Measurements from ENCODE around the gene MTLN. TPM values are rescaled to one million over a fixed set of nuclear protein-coding genes. Genes with fewer than 3 reads are reported as not detected.

MTLN gene
- total and polyA plus RNA-seq, 2 of the 8 experiments (the other 6 are each of a cell fraction or from before 2014, with no cell fraction given): 38.6 to 104 TPM

- Histone ChIP-seq H2BK5ac (ENCODE audit: low read depth, low read length) (no peak overlapping the region), H3K9me3 (ENCODE audit: insufficient read depth in 2 of 2, low read depth in 1 of 2, low read length in 1 of 2) (peaks cover 10 to 29% of the 10 kb centered on the region in 2 experiments; a peak in 3 of 4 replicates), H2BK15ac (ENCODE audit: low read length) (no peak overlapping the region), H3K79me2 (ENCODE audit: control insufficient read depth in 1 of 2, insufficient read depth in 2 of 2, low read length in 2 of 2) (peaks cover 0 to 4% of the 10 kb centered on the region in 2 experiments; a peak in 1 of 4 replicates), H3K4ac (replicated peaks; ENCODE audit: insufficient read length, low read depth, low read length) (no peak overlapping the region), H3K9ac (replicated peaks in 1 of 4; ENCODE audit: extremely low read depth in 1 of 4, low read depth in 3 of 4, low read length in 3 of 4) (no peak overlapping the region), H3K23ac (ENCODE audit: insufficient read length) (no peak overlapping the region), H3K4me2 (ENCODE audit: insufficient read depth in 1 of 2, low read depth in 2 of 2, low read length in 2 of 2) (no peak overlapping the region), H4K5ac (ENCODE audit: insufficient read length, low read depth, low read length) (no peak overlapping the region), H3K23me2 (ENCODE audit: low read depth, low read length) (peaks cover 4% of the 10 kb centered on the region; the same call in 1 of the 2 replicates), H2AK5ac (ENCODE audit: low read depth, low read length) (no peak overlapping the region), H3K56ac (replicated peaks; ENCODE audit: insufficient read length, low read depth, low read length) (no peak overlapping the region), H4K20me1 (replicated peaks in 1 of 2; ENCODE audit: control insufficient read depth in 1 of 2, insufficient read depth in 2 of 2, low read length in 2 of 2) (no peaks in the 10 kb centered on the region), H3K14ac (ENCODE audit: insufficient read length) (no peak overlapping the region), H4K8ac (ENCODE audit: extremely low read depth, insufficient read depth, low read length) (no peak overlapping the region), H3K4me1 (replicated peaks in 1 of 4; ENCODE audit: control insufficient read depth in 3 of 4, insufficient read depth in 4 of 4, low read length in 3 of 4) (no peaks in the 10 kb centered on the region), H2BK120ac (replicated peaks; ENCODE audit: low read depth, low read length) (no peak overlapping the region), H3K27ac (ENCODE audit: low read depth, low read length) (no peak overlapping the region), H2BK20ac (ENCODE audit: low read length) (no peak overlapping the region), H2BK12ac (ENCODE audit: low read depth, low read length) (no peak overlapping the region), H4K91ac (replicated peaks; ENCODE audit: insufficient read length, low read length) (no peak overlapping the region), H3K79me1 (ENCODE audit: low read depth, low read length) (no peaks in the 10 kb centered on the region), H3K27me3 (replicated peaks in 1 of 4; ENCODE audit: control insufficient read depth in 3 of 4, extremely low read depth in 1 of 4, insufficient read depth in 3 of 4, low read length in 3 of 4) (no peaks in the 10 kb centered on the region), H3K4me3 (ENCODE audit: extremely low read depth in 1 of 4, insufficient read depth in 2 of 4, low read depth in 3 of 4, low read length in 4 of 4) (no peak overlapping the region), H3K36me3 (ENCODE audit: control insufficient read depth in 2 of 4, insufficient read depth in 4 of 4, low read length in 3 of 4) (peaks cover 0 to 2% (median 0%) of the 10 kb centered on the region in 4 experiments; a peak in 1 of 8 replicates), H3K18ac (ENCODE audit: extremely low read depth, low read length) (no peak overlapping the region), H2AFZ (ENCODE audit: low read length) (no peak overlapping the region)
- CTCF ChIA-PET (ENCODE audit: partially characterized antibody): no interaction called here
- POLR2A ChIA-PET (ENCODE audit: partially characterized antibody): no interaction called here
- FAIRE-seq (no peak), DNase-seq (ENCODE audit: low read depth in 1 of 2, low spot score in 2 of 2) (no peak)
- WGBS, 2 experiments (ENCODE audit: extremely low coverage in 1 of 2, insufficient coverage in 1 of 2, insufficient read length in 1 of 2, insufficient replicate concordance in 2 of 2, low coverage in 1 of 2, low lambda C conversion rate in 2 of 2, missing lambda C conversion rate in 1 of 2): 87% methylated on average over 4 of the region's 4 CpGs; no CpG with 5 or more reads in 1 of the 2 experiments
- TF ChIP-seq KDM5A (IDR thresholded peaks at IDR 0.05; ENCODE audit: low read length): no peak
- TF ChIP-seq CREB1 (IDR thresholded peaks at IDR 0.05): no peak
- TF ChIP-seq ASH2L (IDR thresholded peaks at IDR 0.05; ENCODE audit: low read length): no peak
- TF ChIP-seq PHF8 (conservative IDR thresholded peaks at IDR 0.05; ENCODE audit: low read depth, low read length): no peak
- no peak for TF ChIP-seq EGR1 (IDR thresholded peaks at IDR 0.05; ENCODE audit: borderline replicate concordance, low read depth, low read length)
- TF ChIP-seq NRF1 (IDR thresholded peaks at IDR 0.05; ENCODE audit: low read depth, low read length): no peak
- no peak for TF ChIP-seq CTBP2 (IDR thresholded peaks at IDR 0.05; ENCODE audit: borderline replicate concordance, insufficient read depth, insufficient read length, low read length)
- TF ChIP-seq ATF2 (IDR thresholded peaks at IDR 0.05; ENCODE audit: low read length): no peak
Measured at GRCh38 chr2:110215566-110216158, 3.3 kb upstream of the MTLN start.

Measured in H1 (cell line).